ENCODE data around the gene BRME1.

The BRME1 gene

GRCh38 chr19:13843104-13843921 is 62.6 kb downstream of the BRME1 start:
- no peak for DNase-seq

GRCh38 chr19:13842291-13843103 is 63.4 kb downstream of the BRME1 start:
- DNase-seq, result peak; percentile 55

- DNase-seq, result no peak
Observed at GRCh38 chr19:13841962-13842290, 64.0 kb downstream of the BRME1 start.

GRCh38 chr19:13841086-13841961 is 64.6 kb downstream of the BRME1 start:
- DNase-seq, result no peak

- no peak for DNase-seq
Observed at GRCh38 chr19:13840305-13841085, 65.4 kb downstream of the BRME1 start.

GRCh38 chr19:13839938-13840304 is 66.0 kb downstream of the BRME1 start:
- DNase-seq, result peak; percentile 60

- DNase-seq, result peak; percentile 84
Observed at GRCh38 chr19:13839130-13839937, 66.6 kb downstream of the BRME1 start.

- DNase-seq, result no peak
Observed at GRCh38 chr19:13838435-13839129, 67.3 kb downstream of the BRME1 start.

- DNase-seq, result no peak
Observed at GRCh38 chr19:13835791-13836723, 69.9 kb downstream of the BRME1 start.

GRCh38 chr19:13834244-13835069 is 71.5 kb downstream of the BRME1 start:
- no peak for DNase-seq

GRCh38 chr19:13833330-13834243 is 72.3 kb downstream of the BRME1 start:
- DNase-seq, result peak; percentile 87

All from activated T-cell treated with anti-CD3 and anti-CD28 coated beads for 4 hours (primary cell).